ENCODE results near the gene GCAT.

DNA sequence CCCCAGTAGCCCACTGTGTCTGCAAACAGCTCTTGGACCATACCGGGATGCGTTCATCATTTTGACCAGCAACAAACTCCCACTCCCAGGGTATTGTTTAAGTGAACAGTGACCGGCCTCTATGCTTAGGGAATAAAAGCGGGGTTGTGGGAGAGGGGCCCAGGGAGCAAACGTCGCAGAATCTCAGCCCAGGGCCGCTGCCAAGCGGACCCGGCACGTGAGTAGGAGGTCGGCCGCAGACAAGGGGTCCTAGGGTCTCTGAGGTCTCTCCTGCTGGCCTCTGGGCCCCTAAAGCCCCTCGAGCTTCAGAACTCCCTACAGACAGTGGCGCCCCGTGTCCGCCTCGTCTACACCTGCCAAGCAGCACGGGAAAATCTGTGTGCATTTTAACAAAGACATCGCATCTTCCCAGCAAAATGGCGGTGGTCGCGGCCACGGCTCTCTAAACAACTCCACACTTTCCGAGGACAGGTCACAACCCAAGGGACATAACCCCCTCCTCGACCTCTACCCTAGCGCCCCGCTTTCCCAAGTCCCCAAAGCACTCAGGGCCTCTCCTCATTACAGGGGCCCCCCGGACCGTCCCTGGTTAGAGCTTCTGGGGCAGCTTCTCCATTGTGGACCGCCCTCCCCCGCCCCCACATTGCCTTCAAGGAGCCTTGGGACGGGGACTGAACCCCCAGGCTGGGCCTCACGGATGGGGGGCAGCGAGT is 3.9 kb upstream of the GCAT start:
- TF ChIP-seq, protein P1, sequence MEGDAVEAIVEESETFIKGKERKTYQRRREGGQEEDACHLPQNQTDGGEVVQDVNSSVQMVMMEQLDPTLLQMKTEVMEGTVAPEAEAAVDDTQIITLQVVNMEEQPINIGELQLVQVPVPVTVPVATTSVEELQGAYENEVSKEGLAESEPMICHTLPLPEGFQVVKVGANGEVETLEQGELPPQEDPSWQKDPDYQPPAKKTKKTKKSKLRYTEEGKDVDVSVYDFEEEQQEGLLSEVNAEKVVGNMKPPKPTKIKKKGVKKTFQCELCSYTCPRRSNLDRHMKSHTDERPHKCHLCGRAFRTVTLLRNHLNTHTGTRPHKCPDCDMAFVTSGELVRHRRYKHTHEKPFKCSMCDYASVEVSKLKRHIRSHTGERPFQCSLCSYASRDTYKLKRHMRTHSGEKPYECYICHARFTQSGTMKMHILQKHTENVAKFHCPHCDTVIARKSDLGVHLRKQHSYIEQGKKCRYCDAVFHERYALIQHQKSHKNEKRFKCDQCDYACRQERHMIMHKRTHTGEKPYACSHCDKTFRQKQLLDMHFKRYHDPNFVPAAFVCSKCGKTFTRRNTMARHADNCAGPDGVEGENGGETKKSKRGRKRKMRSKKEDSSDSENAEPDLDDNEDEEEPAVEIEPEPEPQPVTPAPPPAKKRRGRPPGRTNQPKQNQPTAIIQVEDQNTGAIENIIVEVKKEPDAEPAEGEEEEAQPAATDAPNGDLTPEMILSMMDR (IDR thresholded peaks at IDR 0.05) = no peak
- no peak for TF ChIP-seq POLR2A (IDR thresholded peaks at IDR 0.05)

All from vagina (tissue), 2 donors.